NCI-H2227 (cell line): ENCODE results near the gene TRIM31.

Experiments used
- DNase-seq: peaks from one replicate; lab custom pipeline; 2025; ENCODE audit not compliant: unreplicated experiment; lab: John Stamatoyannopoulos, UW

The TRIM31 gene

GRCh38 chr6:30055513-30055912 lies 57.4 kb downstream of the TRIM31 start:
- no peak for DNase-seq

GRCh38 chr6:30053682-30054081 lies 59.2 kb downstream of the TRIM31 start:
- no peak for DNase-seq
